ENCODE data around the gene TBC1D1.

The TBC1D1 gene

DNA sequence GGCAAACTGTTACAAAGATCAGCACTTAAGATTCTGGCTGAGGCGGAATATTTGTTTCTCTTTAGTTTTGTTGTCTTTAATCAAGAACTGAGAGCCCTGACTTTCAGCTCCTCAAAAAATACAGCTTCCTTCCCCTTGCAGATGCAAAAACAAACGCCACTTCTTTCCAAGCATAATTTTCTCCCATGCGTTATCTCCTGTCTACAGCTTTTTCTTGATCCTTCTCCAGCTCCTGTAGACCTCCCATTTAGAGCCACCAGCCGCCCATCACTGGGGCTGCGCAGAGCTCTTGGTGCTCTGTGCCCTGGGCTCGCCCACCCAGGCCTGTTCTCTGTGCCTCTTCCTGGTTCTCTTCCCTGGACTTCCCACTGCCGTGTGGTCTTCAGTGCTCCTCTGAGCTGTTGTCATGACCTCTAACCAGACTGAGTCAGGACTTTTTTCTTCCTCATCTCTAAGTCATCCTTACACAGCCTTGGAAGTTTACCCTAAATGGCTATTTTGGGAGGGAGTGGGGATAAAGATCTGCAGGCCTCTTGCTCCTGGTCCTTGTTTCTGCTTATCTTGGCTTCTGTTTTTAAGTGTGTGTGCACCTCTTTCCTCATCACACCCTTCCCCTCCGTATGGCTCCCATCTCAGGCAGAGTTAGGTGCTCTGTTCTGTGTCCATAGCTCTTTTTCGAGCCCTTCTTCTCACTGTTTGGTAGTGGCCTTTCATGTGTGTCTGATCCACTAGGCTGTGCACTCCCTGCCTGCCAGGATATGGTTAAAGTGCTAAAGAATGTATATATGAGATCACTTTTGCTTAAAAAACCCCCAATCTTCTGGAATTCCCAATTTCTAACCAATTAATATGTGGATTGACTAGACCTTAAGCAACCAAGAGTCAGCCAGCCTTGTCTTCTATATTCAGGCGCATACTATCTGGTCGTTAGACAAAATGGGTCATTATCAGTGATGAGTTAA, 191.8 kb downstream of the TBC1D1 start:
- DNase-seq (ENCODE audit: low read depth): peak; percentile 22

DNA sequence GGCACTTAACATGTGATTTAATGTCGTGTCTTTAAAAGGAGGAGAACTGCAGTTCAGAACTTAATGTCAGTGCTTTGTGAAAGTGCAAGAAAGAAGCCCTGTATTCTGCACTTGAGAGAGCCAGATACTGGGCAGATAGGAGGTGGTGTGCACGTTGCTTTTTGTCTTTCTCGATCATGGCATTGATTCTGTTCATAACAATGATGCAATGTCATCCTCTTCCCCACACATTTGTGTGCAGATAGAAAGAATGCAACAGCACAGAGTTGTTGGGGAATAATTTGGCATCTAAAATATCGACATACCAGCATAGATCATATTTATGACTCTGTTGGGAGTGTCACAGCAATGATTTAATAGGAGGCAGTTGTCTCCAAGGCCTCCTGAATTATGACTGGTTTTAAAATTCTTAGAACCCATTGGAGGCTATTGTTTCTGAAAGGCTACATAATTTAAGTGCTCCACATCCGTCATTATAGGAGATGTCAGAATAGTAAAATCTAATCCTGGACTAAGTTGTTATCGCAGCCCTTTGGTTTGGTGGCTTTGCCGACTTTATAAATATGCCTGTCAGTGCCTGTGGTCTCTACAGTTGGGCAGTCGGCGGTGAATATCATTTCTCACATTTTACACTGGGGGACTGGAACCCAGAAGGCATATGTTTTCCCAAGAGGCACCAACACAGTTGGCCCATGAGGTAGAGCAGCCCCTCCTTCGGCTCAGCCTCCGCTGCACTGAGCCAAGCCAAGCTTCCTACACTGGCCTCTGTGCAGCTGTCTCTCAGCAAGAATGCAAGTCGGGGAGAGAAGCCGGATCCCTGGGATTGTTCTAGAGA, 194.2 kb downstream of the TBC1D1 start:
- DNase-seq (ENCODE audit: low read depth): no peak

DNA sequence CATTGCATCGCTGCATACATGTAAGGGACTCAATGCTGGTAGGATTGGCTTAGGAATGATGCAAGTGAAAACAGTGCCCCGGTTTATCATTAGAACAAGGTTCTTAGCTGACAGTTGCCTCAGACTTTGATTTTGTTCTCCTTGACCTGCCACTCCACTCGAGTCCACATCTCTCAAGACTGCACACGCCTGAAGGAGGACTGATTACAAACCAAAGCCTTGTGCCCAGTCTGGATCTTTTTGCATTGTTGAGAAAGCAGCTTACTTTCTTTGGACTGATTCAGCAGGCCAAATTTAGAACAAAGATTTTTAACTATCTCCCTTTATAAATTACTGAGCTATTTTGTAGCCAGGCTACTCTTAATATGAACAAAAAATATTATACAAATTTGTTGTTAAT, 194.9 kb downstream of the TBC1D1 start:
- no peak for DNase-seq (ENCODE audit: low read depth)

DNA sequence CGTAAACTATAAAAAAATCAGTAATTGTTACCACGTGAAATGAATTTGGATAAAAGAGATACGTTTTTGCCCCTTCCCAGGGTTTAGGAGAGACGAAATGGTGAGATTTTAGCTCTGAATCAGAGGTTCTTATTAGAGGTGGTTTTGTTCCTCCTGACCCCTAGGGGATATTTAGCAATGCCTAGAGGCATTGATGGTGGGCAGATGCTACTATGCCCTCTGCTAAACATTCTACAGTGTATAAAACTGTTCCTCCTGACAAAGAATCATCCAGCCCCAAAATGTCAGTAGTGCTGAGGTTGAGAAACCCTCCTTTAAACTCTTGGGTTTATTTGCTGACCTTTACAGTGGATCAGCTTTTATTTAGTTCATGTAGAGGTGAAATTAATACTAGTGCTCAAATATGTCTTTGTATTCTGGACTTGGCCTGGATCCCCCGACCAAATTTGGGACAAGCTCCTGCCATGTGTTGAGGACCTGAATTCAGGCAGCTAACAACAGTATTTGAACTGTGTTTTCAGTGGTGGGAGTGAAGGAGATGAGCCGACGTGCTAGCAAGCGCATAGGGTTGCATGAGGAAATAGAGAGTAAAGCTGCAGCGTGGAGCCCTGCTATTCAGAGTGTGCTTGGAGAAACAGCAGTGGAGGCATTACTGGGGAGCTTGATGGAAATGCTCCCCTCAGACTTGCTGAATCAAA, 195.4 kb downstream of the TBC1D1 start:
- no peak for DNase-seq (ENCODE audit: low read depth)

DNA sequence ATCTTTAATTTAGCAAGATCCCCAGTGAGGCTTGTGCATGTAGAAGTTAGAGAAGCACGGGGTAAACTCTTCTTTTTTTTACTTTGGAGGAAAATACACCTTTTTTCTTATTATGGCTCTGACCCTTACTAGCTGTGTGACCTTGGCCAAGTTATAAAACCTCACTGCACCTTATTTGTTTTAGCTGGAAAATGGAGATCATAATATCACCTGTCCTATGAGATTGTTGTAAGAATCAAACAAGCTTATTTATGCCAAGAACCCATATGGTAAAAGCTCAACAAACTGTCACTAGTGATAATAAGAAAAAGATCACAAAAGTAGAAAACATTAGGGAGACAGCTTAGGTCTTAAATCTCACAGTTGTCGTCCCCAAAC, 196.0 kb downstream of the TBC1D1 start:
- no peak for DNase-seq (ENCODE audit: low read depth)

DNA sequence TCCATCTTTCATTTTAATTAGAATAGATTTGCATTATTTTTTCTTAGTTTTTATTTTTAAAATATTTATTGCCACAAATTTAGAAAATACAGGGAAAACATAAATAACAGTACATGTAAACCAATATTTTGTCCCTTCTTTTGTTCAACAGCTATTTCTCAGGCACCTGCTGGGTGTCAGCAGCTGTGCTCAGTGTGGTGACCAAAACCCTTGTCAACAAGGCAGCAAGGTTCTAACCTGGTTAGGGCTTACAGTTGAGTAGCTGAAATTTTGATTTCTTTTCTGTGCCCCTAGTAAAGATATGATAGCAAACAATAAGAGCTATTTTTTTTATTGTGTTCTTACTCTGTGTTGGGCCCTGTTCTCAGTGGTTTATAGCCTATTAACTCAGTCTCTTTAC, 197.4 kb downstream of the TBC1D1 start:
- no peak for DNase-seq (ENCODE audit: low read depth)

DNA sequence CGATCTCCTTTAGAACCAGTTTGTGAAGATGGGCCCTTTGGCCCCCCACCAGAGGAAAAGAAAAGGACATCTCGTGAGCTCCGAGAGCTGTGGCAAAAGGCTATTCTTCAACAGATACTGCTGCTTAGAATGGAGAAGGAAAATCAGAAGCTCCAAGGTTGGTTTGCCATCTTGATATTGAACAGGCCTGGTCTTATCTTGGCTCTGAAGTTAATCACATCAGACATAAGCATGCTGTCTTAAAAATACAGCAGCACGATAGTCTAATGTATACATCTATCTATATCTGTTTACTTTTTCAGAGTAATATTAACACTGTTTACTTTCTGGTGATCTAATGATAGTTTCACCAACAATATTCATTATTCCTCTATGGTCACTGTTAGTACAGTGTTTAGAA, 199.1 kb downstream of the TBC1D1 start:
- DNase-seq (ENCODE audit: low read depth): no peak

DNA sequence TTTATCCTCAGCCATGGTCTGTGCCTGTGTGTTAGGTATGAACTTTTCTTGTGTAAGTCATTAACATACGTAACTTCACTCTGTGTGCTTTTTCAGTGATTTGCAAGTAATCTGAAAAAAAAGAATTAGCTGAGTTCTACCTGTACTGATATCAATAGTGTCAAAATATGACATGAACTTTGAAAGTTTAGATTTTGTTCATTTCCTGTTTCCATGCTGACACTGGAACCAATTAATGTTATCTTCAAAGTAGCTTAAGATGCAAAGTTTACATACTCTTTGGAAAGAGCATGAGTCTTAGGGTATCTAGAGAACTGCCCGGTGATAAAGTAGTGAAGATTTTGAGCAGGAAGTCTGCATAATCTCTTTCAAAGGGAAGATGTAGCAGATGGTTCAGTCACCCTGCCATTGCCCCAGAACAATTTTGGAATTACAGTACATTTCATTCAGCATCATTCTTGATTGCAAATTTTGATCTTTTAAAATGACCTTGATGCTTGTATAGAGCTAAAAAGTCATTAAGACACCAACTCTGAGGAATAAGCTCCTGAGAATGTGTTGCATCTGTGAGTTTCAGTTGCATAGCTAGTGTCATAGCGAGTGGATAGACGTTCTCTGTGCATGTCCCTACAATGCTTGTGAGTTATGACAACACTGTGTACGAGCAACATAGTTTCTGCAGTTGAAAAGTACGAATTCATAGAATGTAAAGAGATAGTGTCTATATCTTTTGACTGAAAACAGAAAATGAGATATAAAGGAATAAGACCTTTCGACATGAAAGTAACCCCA, 199.8 kb downstream of the TBC1D1 start:
- no peak for DNase-seq (ENCODE audit: low read depth)

DNA sequence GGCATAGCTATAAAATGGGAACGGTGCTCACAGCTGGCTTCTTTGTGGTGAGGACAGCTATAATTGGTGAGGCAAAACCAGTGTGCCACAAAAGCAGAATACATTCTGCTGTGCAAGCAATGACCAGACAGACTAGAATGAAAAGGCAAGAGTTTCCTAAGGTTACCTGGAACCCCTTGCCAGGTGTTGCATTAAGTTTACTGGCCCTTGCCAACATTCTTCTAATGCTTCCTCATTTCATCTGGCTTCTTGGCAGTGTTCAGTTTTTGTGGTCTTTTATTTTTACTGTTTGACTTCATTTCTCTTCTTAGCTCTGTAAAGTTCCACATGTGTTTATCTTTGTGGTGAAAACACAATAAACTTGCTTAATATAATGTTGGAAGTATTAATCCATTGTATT, 200.8 kb downstream of the TBC1D1 start:
- no peak for DNase-seq (ENCODE audit: low read depth)

DNA sequence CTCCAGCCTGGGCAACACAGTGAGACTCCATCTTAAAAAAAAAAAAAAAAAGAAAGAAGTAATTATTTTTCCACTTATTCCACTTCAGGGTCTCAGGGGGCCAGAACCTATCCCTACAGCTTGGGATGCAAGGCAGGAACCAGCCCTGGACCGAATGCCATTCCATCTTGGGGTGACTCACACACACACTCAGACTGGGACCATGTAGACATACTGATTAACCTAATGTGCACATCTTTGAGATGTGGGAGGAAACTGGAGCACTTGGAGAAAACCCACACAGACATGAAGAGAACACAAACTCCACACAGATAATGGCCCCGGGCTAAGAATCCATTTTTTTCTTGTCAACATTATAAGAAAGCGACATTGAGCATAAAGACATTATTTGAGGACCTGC, 201.8 kb downstream of the TBC1D1 start:
- DNase-seq (ENCODE audit: low read depth): no peak

DNA sequence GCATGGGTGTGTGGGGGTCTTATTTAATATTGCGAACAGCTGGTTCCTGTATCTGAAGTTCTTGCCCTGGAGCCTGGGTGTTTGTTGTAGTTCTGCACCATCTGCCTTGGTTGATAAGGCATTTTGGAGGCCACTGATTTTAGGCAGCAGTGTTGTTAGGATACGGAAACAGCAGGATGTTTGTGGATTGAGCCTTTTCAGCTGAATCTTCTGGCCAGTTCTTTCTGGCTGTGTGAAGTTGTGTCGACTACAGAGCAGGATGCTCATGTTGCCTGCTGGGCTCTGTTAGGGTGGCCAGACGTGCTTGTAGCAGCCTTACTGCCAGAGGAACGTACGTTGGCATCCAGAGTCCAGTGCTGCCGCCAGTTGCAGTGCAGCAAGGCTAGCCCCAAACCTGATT, 203.5 kb downstream of the TBC1D1 start:
- DNase-seq (ENCODE audit: low read depth): no peak

DNA sequence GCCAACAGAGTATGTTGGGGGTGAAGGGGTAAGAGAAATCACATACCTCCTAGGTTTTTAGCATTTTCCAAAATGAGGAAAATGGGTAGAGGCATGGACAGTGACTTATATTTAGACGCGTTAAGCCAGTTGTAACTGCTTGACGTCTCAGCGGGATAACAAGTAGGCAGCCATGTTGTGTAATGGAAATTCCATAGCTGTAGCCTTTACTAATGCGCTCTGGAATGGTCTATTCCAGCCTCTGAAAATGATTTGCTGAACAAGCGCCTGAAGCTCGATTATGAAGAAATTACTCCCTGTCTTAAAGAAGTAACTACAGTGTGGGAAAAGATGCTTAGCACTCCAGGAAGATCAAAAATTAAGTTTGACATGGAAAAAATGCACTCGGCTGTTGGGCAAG, 204.8 kb downstream of the TBC1D1 start:
- no peak for DNase-seq (ENCODE audit: low read depth)

DNA sequence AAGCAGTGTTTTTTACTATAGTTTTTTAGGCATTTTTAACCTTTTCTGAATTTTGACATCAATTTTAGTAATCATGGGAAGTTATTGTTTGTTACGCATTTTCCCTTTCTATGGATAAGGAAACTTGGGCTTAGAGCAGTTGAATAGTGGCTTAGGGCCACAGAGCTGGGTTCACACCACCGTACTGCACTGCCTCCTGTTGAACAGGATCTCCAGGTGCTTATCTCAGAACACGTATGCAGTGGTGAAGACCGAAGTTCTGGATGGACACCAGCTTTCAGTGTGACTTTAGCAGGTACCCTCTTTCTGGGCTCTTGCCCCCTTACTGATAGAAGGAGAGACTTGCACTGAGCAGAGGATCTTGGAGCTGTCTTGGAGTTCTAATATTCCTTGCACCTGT, 206.9 kb downstream of the TBC1D1 start:
- DNase-seq (ENCODE audit: low read depth): no peak

DNA sequence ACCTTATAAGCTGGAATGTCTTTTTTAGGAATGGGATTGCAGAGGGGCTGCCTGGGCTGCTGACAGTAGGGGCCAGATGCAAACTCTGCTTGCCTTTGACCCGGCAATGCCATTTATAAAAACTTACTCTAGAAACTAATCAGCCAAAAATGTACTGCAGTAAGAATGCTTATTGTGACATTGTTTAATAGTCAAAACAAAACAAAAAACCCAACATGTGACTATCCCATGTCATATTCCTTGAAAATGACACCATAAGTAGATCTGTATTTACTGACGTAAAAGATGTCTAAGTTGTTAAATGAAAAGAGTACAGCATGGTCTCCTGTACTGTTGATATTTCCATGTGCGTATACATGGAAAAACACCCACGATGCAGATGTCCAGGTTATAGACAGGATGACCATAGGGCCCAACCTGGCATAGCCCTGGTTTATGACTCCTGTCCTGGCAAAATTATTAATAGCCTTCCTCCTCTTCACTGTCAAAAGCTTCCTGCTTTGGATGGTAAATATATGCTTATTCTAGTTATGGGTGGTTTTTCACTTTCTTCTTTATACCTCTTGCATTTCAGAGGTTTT, 208.2 kb downstream of the TBC1D1 start:
- DNase-seq (ENCODE audit: low read depth): no peak

DNA sequence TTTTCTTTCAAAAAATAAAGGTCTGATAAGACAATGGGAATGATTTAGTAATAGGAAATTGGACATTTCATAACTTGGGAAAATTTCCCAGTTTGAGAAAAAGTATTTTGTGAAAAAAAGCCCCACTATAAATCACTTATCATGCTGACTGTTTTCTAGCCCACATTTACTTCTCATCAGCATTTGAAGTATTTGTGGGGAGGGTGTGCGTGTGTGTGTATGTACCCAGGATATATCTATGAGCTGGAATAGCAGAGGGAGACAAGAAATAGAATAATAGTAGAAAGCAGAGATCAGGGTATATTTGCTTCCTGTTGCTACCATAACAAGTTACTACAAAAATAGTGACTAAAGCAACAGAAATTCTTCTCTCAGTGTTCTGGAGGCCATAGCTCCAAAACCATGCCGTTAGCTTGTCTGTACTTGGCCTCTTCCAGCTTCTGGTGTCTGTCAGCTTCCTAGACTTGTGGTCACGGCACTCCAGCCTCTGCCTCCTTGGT, 209.1 kb downstream of the TBC1D1 start:
- no peak for DNase-seq (ENCODE audit: low read depth)

DNA sequence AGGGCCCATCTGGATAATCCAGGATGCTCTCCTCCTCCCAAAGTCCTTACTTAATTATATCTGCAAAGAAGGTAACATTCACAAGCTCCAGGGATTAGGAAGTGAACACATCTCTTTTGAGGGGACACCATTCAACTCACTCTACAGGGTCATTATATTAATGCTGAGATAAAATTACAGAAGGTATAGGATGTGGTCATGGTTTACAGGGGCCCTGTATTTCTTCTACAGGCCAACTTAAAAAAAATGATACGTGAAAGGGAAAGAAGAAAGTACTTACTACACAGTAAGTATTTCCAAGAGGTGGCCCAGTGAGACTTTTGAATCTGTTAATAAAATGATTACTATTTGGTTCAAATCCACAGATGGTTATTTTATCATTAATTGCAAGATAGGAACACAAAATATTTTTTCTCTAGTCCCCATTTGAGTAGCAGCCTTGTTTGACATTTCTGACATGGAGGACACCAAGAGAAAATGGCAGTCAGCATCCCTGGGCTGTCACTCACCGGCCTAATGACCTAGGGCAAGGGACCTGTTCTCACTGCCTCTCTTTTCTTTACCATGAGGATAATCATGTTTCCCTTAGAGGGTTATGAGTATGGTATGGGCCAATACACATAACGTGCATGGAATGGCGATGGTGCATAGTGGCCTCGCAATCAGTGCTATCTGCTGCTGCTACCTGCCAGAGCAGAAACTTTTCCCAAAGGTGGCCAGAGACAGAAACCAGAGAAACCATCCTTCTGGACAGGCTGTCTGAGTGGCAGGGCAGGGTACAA, 209.8 kb downstream of the TBC1D1 start:
- no peak for DNase-seq (ENCODE audit: low read depth)

DNA sequence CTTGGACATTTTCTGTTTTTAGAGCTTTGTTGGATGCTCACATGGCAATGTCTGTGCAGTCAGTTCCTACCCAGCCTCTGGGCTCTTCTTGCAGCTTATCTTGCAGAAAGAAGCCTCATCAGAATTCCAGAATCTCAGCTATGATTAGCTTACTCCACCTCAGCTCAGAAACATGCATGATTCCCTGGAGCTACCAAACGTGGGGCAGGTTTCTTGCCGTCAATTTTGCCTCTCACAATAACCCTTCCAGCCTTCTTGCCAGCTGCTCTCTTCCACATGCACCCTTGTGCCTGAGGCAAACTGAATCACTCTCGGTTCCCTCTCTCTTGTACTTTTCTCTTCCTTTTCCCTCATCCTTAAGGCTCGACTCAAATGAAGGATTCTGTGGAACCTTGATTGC, 210.7 kb downstream of the TBC1D1 start:
- DNase-seq (ENCODE audit: low read depth): no peak

DNA sequence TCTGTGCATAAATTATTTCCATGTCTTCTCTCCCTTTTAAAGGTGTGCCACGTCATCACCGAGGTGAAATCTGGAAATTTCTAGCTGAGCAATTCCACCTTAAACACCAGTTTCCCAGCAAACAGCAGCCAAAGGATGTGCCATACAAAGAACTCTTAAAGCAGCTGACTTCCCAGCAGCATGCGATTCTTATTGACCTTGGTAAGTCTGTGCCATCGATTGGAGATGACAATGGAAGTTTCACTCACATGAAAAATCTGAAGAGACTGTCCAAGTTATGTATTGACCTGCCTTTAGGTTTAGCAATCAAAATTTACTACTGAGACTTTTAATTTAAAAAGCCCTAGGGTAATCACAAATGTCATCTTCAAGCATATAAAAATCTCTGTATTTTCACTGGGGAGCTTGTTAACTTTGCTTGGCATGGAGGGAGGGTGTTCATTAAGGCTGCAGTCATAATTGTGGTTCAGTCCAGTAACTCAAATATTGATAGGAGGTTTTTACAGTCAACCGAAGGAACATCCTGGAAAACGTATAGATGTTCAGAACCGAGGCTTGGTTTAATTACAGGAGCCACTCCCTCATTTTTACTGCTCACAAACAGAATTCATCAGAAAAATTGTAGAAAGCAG, 212.2 kb downstream of the TBC1D1 start:
- DNase-seq (ENCODE audit: low read depth): no peak

DNA sequence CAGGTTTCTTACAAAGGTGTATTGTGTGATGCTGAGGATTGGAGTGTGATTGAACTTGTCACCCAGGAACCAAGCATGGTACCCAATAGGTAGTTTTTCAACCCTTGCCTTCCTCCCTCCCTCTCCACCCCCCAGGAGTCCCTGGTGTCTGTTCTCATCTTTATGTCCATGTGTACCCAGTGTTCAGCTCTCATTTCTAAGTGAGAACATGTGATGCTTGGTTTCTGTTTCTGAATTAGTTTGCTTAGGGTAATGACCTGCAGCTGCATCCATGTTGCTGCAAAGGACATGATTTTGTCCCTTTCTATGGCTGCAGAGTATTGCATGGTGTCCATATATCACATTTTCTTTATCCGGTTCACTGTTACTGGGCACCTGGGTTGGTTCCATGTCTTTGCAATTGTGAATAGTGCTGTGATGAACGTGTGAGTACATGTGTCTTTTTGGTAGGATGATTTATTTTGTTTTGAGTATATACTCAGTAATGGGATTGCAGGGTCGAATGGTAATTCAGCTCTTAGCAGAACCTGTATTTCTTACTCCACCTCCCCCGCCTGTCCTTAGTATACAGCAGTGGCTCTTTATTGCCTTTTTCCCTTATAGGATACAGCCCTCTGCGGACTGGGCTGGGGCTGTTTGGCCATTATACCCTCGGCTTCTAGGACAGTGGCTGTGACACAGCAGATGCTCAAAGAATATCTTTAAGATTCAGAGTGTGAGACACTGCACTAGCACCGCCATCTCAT, 214.8 kb downstream of the TBC1D1 start:
- no peak for DNase-seq (ENCODE audit: low read depth)

All from HS-27A (cell line).